Stimulated activated CD4-positive, alpha-beta T cell treated with anti-CD3 and anti-CD28 coated beads, Interleukin-4, amount 100 ng/mL, for 1 hour (primary cell): ENCODE results near the gene VAV1.
"Not testable (repeated sequence)": the region's sequence is repeated elsewhere in the genome, so short reads cannot be mapped to it uniquely, and the experiment has no call there.

Experiments used
- DNase-seq: peaks from one replicate; pipeline ENCODE4 v3.0.0-alpha.2; 2020

Gene VAV1

DNA sequence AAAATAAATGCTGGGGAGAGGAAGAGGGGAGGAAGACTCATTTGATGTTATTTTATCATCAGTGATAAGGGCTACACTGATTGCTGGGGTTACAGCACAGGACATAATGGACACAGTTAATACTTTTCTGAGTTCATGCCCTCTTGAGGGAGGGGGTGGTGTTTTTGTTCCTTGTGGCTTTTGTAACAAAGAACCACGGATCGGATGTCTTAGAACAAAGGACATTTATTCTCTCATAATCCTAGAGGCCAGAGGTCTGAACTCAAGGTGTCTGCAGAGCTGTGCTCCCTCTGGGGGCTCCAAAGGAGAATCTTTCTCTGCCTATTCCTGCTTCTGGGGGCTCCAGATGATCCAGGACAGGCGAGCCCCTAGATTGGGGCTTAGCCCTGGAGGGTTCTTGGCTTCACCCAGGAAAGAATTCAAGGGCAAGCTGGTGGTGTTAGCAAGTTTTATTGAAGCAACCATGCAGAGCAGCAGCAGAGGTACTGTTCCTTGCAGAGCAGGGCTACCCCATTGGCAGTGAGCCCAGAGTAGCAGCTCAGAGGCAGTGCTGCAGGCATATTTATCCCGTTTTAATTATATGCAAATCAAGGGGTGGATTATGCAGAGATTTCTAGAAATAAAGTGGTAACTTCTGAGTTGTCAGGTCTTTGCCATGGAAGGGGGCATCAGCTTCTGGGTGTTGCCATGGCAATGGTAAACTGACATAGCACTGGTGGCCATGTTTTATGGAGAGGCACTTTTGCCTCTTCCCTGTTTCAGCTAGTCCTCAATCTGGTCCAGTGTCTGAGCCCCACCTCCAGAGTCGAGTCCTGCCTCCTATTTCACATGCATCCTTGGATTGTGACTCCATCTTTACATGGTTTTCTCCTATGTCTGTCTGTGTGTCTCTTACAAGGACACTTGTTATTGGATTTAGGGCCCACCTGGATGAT, 18.0 kb downstream of the VAV1 start:
- no peak for DNase-seq

GRCh38 chr19:6791237-6791636, 18.7 kb downstream of the VAV1 start:
- no peak for DNase-seq

DNA sequence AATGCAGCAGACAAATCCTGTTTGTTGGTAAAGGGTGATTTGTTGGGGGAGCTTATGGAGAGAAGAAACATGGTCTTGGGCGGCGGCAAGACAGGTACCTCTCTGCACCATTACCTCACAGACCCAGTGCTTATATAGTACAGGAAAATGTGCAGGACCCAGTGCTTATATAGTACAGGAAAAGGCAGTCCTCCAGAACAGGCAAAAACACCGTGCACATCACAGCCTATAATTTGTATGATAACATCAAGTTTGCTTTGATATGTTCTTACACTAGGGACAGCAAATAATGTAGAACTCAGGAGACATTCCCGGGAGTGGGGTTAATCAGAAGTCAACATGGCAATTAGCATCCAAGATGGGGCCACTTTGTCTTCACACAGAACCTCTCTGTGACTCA, 20.9 kb downstream of the VAV1 start:
- no peak for DNase-seq

GRCh38 chr19:6793973-6794372, 21.5 kb downstream of the VAV1 start:
- DNase-seq, result no peak

- DNase-seq, result no peak
Measured at GRCh38 chr19:6794686-6795431, 22.4 kb downstream of the VAV1 start.

DNA sequence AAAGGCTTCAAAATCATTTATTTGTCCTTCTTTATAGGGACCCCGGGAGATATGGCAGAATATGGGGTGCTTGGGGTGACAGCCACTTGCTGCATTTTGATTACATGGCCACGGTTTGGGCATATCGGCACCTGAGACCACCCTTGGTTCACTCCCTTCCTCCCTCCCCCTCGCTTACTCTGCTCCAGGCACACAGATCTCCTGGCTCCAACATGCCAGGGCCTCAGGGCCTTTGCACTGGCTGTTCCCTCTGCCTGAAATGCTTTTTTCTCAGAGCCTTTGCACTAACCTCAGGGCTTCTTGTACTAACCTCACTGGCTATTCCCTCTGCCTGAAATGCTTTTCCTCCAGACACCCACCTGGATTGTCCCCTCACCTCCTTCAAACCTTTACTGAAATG, 23.8 kb downstream of the VAV1 start:
- DNase-seq, result no peak

DNA sequence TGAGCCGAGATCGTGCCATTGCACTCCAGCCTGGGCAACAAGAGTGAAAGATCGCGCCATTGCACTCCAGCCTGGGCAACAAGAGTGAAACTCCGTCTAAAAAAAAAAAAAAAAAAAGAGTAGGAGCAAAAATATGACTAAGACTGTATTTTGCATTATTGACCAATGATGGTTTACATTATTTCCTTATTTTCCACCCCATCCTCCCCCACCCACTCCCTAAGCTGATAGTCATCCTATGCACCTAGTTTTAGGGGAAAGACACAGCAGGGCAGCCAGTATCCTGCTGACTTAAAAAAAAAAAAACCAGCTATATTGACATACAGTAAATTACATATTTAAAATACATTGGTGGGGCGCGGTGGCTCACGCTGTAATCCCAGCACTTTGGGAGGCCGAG, 25.1 kb downstream of the VAV1 start:
- DNase-seq, result no peak

- DNase-seq, result not testable (repeated sequence)
Measured at GRCh38 chr19:6800160-6800790, 27.8 kb downstream of the VAV1 start.

DNA sequence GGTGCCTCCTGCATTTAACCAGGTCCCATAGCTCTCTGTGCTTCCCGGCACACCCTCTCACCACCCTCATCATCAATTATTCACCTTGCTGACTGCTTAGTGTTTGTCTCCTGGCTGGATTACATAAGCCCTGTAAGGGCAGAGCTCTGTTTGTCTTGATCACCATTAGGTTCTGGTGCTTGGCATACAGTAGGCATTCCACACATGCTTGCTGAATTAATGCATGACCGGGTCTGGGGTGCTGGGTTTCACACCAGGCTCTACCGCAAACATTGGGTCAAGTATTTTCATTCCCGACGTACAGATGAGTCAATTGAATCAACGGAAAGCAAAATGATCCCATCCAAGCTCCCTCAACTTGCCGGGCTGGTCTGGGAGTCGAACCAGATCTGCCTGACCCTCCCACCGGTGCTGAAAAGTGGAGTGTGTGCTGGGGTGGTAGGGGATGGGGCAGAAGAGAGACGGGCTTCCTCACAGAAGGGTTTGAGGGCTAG, 28.5 kb downstream of the VAV1 start:
- no peak for DNase-seq

GRCh38 chr19:6801485-6802086, 29.1 kb downstream of the VAV1 start:
- DNase-seq, result peak; percentile 82

DNA sequence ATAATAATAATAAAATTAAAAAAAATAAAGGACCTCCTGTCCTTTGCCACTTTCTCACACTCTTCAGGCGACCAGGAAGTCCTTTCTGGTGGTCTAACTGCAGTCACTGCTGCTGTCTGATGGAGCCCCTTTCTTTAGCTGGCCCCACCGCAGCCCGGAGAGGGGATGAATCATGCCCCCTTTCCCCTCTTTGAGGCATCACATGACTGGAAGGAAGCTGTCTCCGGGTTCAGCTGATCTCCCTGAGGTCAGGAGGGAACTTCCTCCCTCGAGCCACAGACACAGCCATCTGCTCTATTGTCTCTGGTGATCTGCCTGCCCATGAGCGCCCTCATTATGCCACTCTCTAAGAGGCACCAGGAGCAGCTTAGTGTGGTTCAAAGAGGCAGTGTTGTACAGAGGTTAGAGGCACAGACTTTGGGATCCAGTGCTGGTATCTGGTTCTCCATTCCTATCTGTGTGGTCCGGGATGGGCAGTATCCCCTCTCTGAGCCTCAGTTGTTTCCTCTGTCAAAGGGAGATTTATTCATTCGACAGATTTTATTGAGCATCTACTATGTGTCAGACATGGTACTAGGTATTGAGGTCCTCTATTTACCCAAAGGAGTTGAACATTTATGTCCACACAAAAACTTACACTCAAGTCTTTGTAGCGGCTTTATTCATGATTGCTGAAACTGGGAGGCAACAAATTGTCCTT, 30.0 kb downstream of the VAV1 start:
- DNase-seq, result peak; percentile 65

DNA sequence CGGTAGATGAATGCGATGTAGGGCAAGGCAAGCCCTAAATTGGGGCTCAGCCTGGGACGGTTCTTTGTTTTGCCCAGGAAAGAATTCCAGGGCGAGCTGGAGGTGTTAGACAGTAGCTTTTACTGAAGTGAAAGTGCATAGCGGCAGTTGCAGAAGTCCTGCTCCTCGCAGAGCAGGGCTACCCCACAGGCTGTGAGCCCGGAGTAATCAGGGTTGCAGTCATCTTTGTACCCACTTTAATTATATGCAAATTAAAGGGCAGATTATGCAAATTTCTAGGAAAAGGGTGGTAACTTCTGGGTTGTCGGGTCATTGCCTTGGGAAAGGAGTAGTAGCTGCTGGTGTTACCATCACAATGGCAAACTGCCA, 30.5 kb downstream of the VAV1 start:
- no peak for DNase-seq

DNA sequence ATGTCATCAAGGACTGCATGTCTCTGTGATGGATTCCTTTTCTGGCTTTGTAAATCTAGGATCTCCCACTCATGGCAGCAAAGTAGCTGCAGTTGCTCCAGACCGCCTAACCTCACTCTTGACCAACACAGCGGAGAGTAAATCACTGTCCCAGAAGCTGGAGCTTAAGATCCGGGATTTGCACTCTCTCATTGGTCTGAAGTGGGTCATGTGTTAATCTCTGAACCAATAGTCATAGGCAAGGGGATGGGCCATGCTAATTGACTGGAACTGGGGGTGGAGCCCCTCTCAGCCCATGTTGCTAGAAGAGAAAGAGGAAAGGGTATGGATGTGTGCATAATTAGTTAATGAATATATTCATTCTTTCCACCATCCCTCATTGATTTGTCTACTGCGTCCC, 34.0 kb downstream of the VAV1 start:
- DNase-seq, result no peak

- no peak for DNase-seq
Measured at GRCh38 chr19:6807291-6807690, 34.8 kb downstream of the VAV1 start.

- no peak for DNase-seq
Measured at GRCh38 chr19:6808494-6808893, 36.0 kb downstream of the VAV1 start.

- DNase-seq, result no peak
Measured at GRCh38 chr19:6809262-6809661, 36.8 kb downstream of the VAV1 start.

DNA sequence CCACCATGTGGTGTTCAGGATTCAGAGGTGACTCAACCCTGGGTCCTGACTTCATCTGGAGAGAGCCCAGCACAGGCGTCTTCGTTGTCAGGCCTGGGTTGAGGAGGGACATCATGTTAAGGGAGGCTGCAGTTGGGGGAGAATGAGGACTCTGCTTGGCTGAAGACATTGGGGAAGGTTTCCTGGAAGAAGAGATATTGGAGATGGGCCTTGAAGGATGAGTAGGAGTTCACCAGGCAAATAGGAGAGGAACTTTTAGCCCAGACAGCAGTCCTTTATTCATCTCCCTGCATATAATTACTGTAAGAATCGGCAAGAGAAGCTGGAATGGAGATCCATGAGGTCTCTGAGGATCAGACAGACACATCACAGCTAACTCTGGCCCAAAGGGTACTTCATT, 38.9 kb downstream of the VAV1 start:
- no peak for DNase-seq

- DNase-seq, result no peak
Measured at GRCh38 chr19:6811906-6812305, 39.4 kb downstream of the VAV1 start.

- no peak for DNase-seq
Measured at GRCh38 chr19:6812612-6813011, 40.1 kb downstream of the VAV1 start.

DNA sequence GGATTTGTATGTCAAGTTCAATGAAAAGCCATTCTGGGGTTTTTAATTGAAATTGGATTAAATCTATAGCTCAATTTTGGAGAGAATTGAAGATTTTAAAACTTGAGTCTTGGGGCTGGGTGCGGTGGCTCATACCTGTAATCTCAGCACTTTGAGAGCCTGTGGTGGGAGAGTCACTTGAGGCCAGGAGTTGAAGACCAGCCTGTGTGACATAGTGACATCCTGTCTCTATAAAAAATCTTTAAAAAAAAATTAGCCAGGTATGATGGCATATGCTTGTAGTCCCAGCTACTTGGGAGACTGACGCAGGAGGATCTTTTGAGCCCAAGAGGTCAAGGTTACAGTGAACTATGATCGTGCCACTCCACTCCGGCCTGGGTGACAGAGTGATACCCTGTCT, 41.2 kb downstream of the VAV1 start:
- DNase-seq, result no peak

- DNase-seq, result no peak
Measured at GRCh38 chr19:6817179-6817578, 44.7 kb downstream of the VAV1 start.

DNA sequence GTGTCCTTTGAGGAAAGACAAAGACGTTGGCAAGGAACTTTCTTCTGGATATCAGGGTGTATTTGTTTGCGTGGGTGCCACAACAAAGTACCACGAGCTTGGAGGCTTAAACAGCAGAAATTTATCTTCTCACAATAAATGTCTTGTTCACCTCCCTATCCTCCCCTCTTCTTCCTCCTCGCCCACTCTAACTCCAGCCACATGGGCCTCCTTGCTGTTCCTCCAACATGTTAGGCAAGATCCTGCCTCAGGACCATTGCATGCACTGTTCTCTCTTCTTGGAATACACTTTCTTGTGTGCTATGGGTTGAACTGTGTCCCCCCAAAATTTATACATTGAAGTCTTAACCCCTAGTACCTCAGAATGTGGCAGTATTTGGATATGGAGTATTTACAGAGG, 45.7 kb downstream of the VAV1 start:
- no peak for DNase-seq

GRCh38 chr19:6819323-6819722, 46.8 kb downstream of the VAV1 start:
- DNase-seq, result no peak
